Pancreas (tissue), 10 donors: ENCODE results near the gene SMIM35. TPM values are rescaled to one million over a fixed set of nuclear protein-coding genes. Genes with fewer than 3 reads are reported as not detected.

Experiments
- ATAC-seq, 4 donors: fragments of 200-7000 bp; cut with Tn5 transposase; one replicate each; pipeline versions ENCODE4 v1.8.0 to v1.9.1; 2020; ENCODE audit warnings: mild to moderate bottlenecking in 4 of 4, moderate library complexity in 4 of 4
- DNase-seq, 6 donors: peaks; one replicate each; pipeline ENCODE4 v3.0.0-alpha.2; 2020
- FAIRE-seq: peaks from 2 replicates; lab custom pipeline; 2012; peaks lifted over from hg19 to GRCh38; lab: Jason Lieb, UNC
- H3K27ac ChIP-seq, 4 donors: fragments of 200-600 bp; sonication (generic); 1 replicate in 3 of 4; 2 replicates in 1 of 4; pipeline versions ENCODE4 v1.5.0 to v1.8.0; 2020
- H3K27me3 ChIP-seq, 4 donors: fragments of 200-600 bp; one replicate each; pipeline ENCODE4 v1.8.0; 2021
- H3K36me3 ChIP-seq, 3 donors: fragments of 200-600 bp; sonication (generic) in 1 of 3; one replicate each; pipeline versions ENCODE4 v1.5.0 to v1.8.0; 2020 to 2021
- H3K4me1 ChIP-seq, 3 donors: fragments of 200-600 bp; one replicate each; pipeline ENCODE4 v1.8.0; 2021
- H3K4me3 ChIP-seq, 4 donors: fragments of 200-600 bp; sonication (generic) in 2 of 4; one replicate each; pipeline versions ENCODE4 v1.5.0 to v1.8.0; 2020 to 2021
- H3K9me3 ChIP-seq, 4 donors: fragments of 200-600 bp; one replicate each; pipeline ENCODE4 v1.8.0; 2021
- CTCF ChIP-seq, 4 donors: fragments of 200-600 bp; sonication (generic) in 3 of 4; IDR thresholded peaks; one replicate each; pipeline versions ENCODE4 v1.5.0 to v1.8.0; 2021; ENCODE audit warnings: antibody characterized with exemption in 4 of 4
- WGBS, 2 donors: extraction: QIAGEN DNeasy Blood & Tissue Kit; methylation state at CpG; one replicate each; pipeline ENCODE4 v1.1.7; 2013; 5-methylcytosine and 5-hydroxymethylcytosine counted together
- intact Hi-C, 3 donors: fragments of 100-400 bp; cut with DNase I; formaldehyde crosslinking; loops; one replicate each; pipeline versions ENCODE4 v1.11.1 to v1.14.2; 2022
- polyA plus RNA-seq, 2 donors: library from polyadenylated mRNA; stranded (reverse); fragments of 200-250 nt; gene quantifications; one replicate each; pipeline ENCODE4 v1.2.3, GENCODE V29; 2013
- total RNA-seq, 6 donors: library from RNA; stranded (reverse); fragmentation: NEBNext Ultra II Directional in 4 of 6; extraction: Animal tissue kit (Norgen Biotek cat#: 25700) in 4 of 6; gene quantifications; one replicate each; pipeline versions ENCODE4 v1.2.1 to v1.2.4, GENCODE V29; 2021 to 2023
- donor health status: healthy with polysubstance abuse.
- donor health status: DM: no; HTN: no; CAD: no; lungs with moderate emphysema.
- donor health status: DM: no; HTN: no; CAD: no.
- donor health status: control.
- donor health status: control.
- donor health status: Bipolar disorder and iron deficiency.
- donor health status: DM: yes; HTN: yes; CAD: no.
- donor health status: DM: no; HTN: no; CAD: no.
- donor health status: DM: no; HTN: no; CAD: no.
- donor health status: DM: yes; HTN: yes; CAD: no.

SMIM35 gene
- total and polyA plus RNA-seq, 8 donors = 0.02 TPM; not detected in 7

GRCh38 chr11:118117790-118118601 is 31.2 kb upstream of the SMIM35 start:
- intact Hi-C loops = no loop called here
- no peak for TF ChIP-seq CTCF (IDR thresholded peaks at IDR 0.05)
- no peaks in the 10 kb centered on the region for H3K4me1 ChIP-seq
- no peaks in the 10 kb centered on the region for H3K27me3 ChIP-seq
- no peaks in the 10 kb centered on the region for H3K9me3 ChIP-seq
- H3K4me3 ChIP-seq = no peak overlapping the region
- H3K27ac ChIP-seq = no peak overlapping the region
- ATAC-seq = no peak
- 76 to 82% methylated on average over 9 of the region's 9 CpGs for WGBS, 2 donors
- DNase-seq = no peak
- H3K36me3 ChIP-seq = no peaks in the 10 kb centered on the region
- no peak for FAIRE-seq

- no peaks in the 10 kb centered on the region for H3K4me1 ChIP-seq
- no peak for TF ChIP-seq CTCF (IDR thresholded peaks at IDR 0.05)
- H3K27me3 ChIP-seq = no peaks in the 10 kb centered on the region
- intact Hi-C loops = no loop called here
- no peaks in the 10 kb centered on the region for H3K9me3 ChIP-seq
- no peak overlapping the region for H3K27ac ChIP-seq
- WGBS, 2 donors = 81 to 91% methylated on average over 7 of the region's 7 CpGs
- FAIRE-seq (no peak), DNase-seq (no peak), ATAC-seq (no peak)
- H3K36me3 ChIP-seq = no peaks in the 10 kb centered on the region
- no peak overlapping the region for H3K4me3 ChIP-seq
Observed at GRCh38 chr11:118115048-118115447, 28.3 kb upstream of the SMIM35 start.

- Histone ChIP-seq H3K27ac (no peak overlapping the region), H3K4me3 (no peak overlapping the region), H3K36me3 (no peaks in the 10 kb centered on the region), H3K9me3 (no peaks in the 10 kb centered on the region), H3K27me3 (no peaks in the 10 kb centered on the region), H3K4me1 (no peaks in the 10 kb centered on the region)
- FAIRE-seq (no peak), DNase-seq (no peak), ATAC-seq (no peak)
- 33 to 39% methylated on average over 1 of the region's 1 CpG for WGBS, 2 donors
- intact Hi-C loops = no loop called here
- TF ChIP-seq CTCF (IDR thresholded peaks at IDR 0.05) = no peak
Observed at GRCh38 chr11:118114266-118114665, 27.5 kb upstream of the SMIM35 start.

- H3K27ac ChIP-seq = no peak overlapping the region
- DNase-seq (no peak), FAIRE-seq (no peak), ATAC-seq (no peak)
- no peak for TF ChIP-seq CTCF (IDR thresholded peaks at IDR 0.05)
- H3K27me3 ChIP-seq = no peaks in the 10 kb centered on the region
- H3K4me3 ChIP-seq = no peak overlapping the region
- WGBS, 2 donors = 78 to 85% methylated on average over 11 of the region's 11 CpGs
- intact Hi-C loops = no loop called here
- no peaks in the 10 kb centered on the region for H3K4me1 ChIP-seq
- no peaks in the 10 kb centered on the region for H3K36me3 ChIP-seq
- H3K9me3 ChIP-seq = no peaks in the 10 kb centered on the region
Observed at GRCh38 chr11:118112711-118113430, 26.1 kb upstream of the SMIM35 start.

- intact Hi-C loops = no loop called here
- no peaks in the 10 kb centered on the region for H3K27me3 ChIP-seq
- 76 to 80% methylated on average over 6 of the region's 6 CpGs for WGBS, 2 donors
- ATAC-seq (no peak), FAIRE-seq (no peak), DNase-seq (no peak)
- no peaks in the 10 kb centered on the region for H3K9me3 ChIP-seq
- no peaks in the 10 kb centered on the region for H3K36me3 ChIP-seq
- no peak for TF ChIP-seq CTCF (IDR thresholded peaks at IDR 0.05)
- H3K4me3 ChIP-seq = no peak overlapping the region
- no peaks in the 10 kb centered on the region for H3K4me1 ChIP-seq
- H3K27ac ChIP-seq = no peak overlapping the region
Observed at GRCh38 chr11:118111744-118112035, 24.9 kb upstream of the SMIM35 start.
